Transverse colon (tissue), 4 donors: ENCODE results near the gene SHB.

Source experiments
- POLR2AphosphoS5 ChIP-seq, 3 donors: sonication (generic); formaldehyde crosslinking; IDR thresholded peaks; one replicate each; pipeline ENCODE4 v1.6.1; 2016; ENCODE audit warnings: antibody characterized with exemption in 3 of 3
- TF ChIP-seq, protein P1 (sequence below), 5 experiments: fragments of 200-600 bp in 3 of 5; fragments of 450-650 bp in 2 of 5; sonication (generic) in 3 of 5; IDR thresholded peaks; 1 replicate in 2 of 5; 2 replicates in 3 of 5; pipeline ENCODE4 v1.5.1; 2016 to 2017; ENCODE audit warnings: antibody characterized with exemption in 5 of 5, inconsistent platforms in 3 of 5, mild to moderate bottlenecking in 2 of 5, moderate library complexity in 1 of 5

DNA sequence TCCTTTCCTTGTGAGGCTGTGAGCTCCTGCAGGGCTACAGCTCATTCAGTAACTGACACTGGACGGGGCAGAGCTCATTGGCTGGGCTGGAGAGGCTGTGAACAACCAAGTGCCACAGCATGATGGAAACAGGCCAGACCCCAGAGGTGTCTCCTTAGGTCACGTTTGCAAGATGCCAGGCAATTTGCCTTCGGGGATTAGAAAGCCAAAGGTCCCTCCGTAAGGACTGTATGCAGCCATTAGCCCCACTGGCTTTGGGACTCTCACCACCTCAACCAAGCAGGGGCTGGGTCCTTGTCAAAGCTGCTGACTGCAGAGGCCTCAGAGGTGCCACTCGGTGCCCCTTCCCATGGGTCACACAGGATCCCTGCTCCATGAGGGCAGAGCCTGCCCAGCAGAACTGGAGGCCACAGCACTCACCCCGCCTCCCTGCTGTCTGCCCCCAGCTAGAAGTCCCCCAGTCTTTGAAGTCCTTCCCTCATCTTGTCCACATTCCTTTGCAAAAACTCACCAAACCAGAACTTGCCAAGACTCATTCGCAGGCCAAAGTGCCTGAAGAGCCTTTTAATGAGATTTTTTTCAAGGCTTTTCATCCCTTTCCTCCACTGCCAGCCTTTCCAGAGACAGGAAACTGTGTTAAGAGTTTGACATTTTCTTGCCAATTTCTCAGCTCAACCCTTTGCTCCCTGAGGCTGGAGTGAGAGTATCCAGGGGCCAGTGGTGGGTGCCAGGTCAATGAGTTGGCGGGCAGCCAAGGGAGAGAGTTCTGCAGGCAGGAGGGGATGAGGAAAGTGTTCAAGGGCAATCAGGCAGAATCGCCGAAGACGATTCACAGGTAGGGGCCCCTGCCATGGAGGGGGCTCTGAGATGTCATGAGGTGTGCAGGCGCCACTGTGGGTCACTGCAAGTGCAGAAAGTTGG is 125.4 kb downstream of the SHB start:
- TF ChIP-seq, protein P1, sequence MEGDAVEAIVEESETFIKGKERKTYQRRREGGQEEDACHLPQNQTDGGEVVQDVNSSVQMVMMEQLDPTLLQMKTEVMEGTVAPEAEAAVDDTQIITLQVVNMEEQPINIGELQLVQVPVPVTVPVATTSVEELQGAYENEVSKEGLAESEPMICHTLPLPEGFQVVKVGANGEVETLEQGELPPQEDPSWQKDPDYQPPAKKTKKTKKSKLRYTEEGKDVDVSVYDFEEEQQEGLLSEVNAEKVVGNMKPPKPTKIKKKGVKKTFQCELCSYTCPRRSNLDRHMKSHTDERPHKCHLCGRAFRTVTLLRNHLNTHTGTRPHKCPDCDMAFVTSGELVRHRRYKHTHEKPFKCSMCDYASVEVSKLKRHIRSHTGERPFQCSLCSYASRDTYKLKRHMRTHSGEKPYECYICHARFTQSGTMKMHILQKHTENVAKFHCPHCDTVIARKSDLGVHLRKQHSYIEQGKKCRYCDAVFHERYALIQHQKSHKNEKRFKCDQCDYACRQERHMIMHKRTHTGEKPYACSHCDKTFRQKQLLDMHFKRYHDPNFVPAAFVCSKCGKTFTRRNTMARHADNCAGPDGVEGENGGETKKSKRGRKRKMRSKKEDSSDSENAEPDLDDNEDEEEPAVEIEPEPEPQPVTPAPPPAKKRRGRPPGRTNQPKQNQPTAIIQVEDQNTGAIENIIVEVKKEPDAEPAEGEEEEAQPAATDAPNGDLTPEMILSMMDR (IDR thresholded peaks at IDR 0.05), result no peak
- TF ChIP-seq POLR2AphosphoS5 (IDR thresholded peaks at IDR 0.05), result no peak
